A673 (cell line): ENCODE measurements around the gene HK1.

Experiments used
- EZH2 ChIP-seq: fragments of 200-600 bp; sonication (generic); IDR thresholded peaks from 2 replicates; pipeline ENCODE4 v1.6.1; 2017; ENCODE audit warnings: borderline replicate concordance, low read depth, mild to moderate bottlenecking, mixed read lengths, antibody characterized with exemption, low read length; ENCODE audit not compliant: poor library complexity, severe bottlenecking
- TF ChIP-seq, protein P1 (sequence below): fragments of 300-800, 200-600 bp; sonication (generic); conservative IDR thresholded peaks from 2 replicates; pipeline ENCODE4 v1.5.1; 2017; ENCODE audit warnings: low read depth, mild to moderate bottlenecking, antibody characterized with exemption, low read length, moderate library complexity, mixed read lengths

DNA sequence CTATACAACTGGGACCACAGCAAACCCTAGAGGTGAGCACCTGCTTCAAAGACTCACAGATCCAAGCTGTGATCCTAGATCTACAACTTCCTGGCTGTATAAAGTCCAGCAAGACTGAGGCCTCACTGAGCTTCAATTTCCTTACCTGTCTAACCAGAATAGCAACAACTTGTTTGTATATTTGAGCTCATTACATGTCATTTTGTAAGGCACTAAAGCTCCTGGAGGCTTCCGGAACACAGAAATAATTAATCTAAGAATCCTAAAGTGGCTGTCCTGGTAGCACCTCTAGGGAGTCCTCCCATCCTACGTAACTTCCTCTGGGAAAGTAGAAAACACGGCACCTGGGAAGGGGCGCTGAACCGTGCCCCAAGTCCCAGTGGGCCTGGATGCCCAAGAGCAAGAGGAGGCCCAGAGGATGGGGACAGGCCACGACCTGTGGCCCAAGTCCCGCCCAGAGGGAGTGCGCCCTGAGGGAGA lies 39.4 kb downstream of the HK1 start:
- TF ChIP-seq, protein P1, sequence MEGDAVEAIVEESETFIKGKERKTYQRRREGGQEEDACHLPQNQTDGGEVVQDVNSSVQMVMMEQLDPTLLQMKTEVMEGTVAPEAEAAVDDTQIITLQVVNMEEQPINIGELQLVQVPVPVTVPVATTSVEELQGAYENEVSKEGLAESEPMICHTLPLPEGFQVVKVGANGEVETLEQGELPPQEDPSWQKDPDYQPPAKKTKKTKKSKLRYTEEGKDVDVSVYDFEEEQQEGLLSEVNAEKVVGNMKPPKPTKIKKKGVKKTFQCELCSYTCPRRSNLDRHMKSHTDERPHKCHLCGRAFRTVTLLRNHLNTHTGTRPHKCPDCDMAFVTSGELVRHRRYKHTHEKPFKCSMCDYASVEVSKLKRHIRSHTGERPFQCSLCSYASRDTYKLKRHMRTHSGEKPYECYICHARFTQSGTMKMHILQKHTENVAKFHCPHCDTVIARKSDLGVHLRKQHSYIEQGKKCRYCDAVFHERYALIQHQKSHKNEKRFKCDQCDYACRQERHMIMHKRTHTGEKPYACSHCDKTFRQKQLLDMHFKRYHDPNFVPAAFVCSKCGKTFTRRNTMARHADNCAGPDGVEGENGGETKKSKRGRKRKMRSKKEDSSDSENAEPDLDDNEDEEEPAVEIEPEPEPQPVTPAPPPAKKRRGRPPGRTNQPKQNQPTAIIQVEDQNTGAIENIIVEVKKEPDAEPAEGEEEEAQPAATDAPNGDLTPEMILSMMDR, result no peak
- TF ChIP-seq EZH2, result no peak
